Measurements from ENCODE around the gene P4HB. TPM values are rescaled to one million over a fixed set of nuclear protein-coding genes. Genes with fewer than 3 reads are reported as not detected.

Gene P4HB
- total RNA-seq, 1 donor: 763 TPM

- no peak for TF ChIP-seq CTCF (IDR thresholded peaks at IDR 0.05; ENCODE audit: insufficient read depth, low read length)
- H3K4me3 ChIP-seq (ENCODE audit: low read depth, low read length): no peak overlapping the region
- DNase-seq (ENCODE audit: low read depth): no peak
These were observed 31.7 kb downstream of the P4HB start for GRCh38 chr17:81828656-81829055.

GRCh38 chr17:81825841-81826466 is 34.4 kb downstream of the P4HB start:
- H3K4me3 ChIP-seq (ENCODE audit: low read depth, low read length): no peak overlapping the region
- no peak for TF ChIP-seq CTCF (IDR thresholded peaks at IDR 0.05; ENCODE audit: insufficient read depth, low read length)
- DNase-seq (ENCODE audit: low read depth): no peak

- H3K4me3 ChIP-seq (ENCODE audit: low read depth, low read length): no peak overlapping the region
- TF ChIP-seq CTCF (IDR thresholded peaks at IDR 0.05; ENCODE audit: insufficient read depth, low read length): no peak
- DNase-seq (ENCODE audit: low read depth): no peak
These were observed 35.7 kb downstream of the P4HB start for GRCh38 chr17:81824595-81824994.

GRCh38 chr17:81823820-81824550 is 36.4 kb downstream of the P4HB start:
- TF ChIP-seq CTCF (IDR thresholded peaks at IDR 0.05; ENCODE audit: insufficient read depth, low read length): no peak
- DNase-seq (ENCODE audit: low read depth): no peak
- no peak overlapping the region for H3K4me3 ChIP-seq (ENCODE audit: low read depth, low read length)

- no peak for DNase-seq (ENCODE audit: low read depth)
- no peak for TF ChIP-seq CTCF (IDR thresholded peaks at IDR 0.05; ENCODE audit: insufficient read depth, low read length)
- no peak overlapping the region for H3K4me3 ChIP-seq (ENCODE audit: low read depth, low read length)
These were observed 37.1 kb downstream of the P4HB start for GRCh38 chr17:81822996-81823819.

GRCh38 chr17:81822312-81822637 is 38.1 kb downstream of the P4HB start:
- TF ChIP-seq CTCF (IDR thresholded peaks at IDR 0.05; ENCODE audit: insufficient read depth, low read length): no peak
- no peak for DNase-seq (ENCODE audit: low read depth)
- no peak overlapping the region for H3K4me3 ChIP-seq (ENCODE audit: low read depth, low read length)
